GM23248 (cell line): Measurements from ENCODE around the gene DUS2. TPM values are rescaled to one million over a fixed set of nuclear protein-coding genes. Genes with fewer than 3 reads are reported as not detected.
"Not testable (repeated sequence)": the region's sequence is repeated elsewhere in the genome, so short reads cannot be mapped to it uniquely, and the experiment has no call there.

Experiments used
- DNase-seq: peaks from one replicate; pipeline ENCODE4 v3.0.0-alpha.2; 2015
- H2AFZ ChIP-seq: fragments of 200-600 bp; sonication (generic); 2 replicates; pipeline ENCODE4 v1.6.1; 2016; ENCODE audit warnings: antibody characterized with exemption
- H3F3A ChIP-seq: fragments of 200-600 bp; sonication (generic); 2 replicates; pipeline ENCODE4 v1.6.1; 2016; ENCODE audit warnings: mild to moderate bottlenecking, antibody characterized with exemption, mixed run types; ENCODE audit not compliant: insufficient read depth
- H3K27ac ChIP-seq: fragments of 200-600 bp; sonication (generic); 2 replicates; pipeline ENCODE4 v1.5.1; 2016; ENCODE audit warnings: mild to moderate bottlenecking
- H3K27me3 ChIP-seq: fragments of 200-600 bp; sonication (generic); replicated peaks from 2 replicates; pipeline ENCODE4 v1.6.1; 2016; ENCODE audit warnings: mild to moderate bottlenecking; ENCODE audit not compliant: insufficient read depth
- H3K36me3 ChIP-seq: fragments of 200-600 bp; sonication (generic); 2 replicates; pipeline ENCODE4 v1.6.1; 2016; ENCODE audit warnings: low read depth, mild to moderate bottlenecking
- H3K4me1 ChIP-seq: fragments of 200-600 bp; sonication (generic); 2 replicates; pipeline ENCODE4 v1.6.1; 2016; ENCODE audit warnings: mild to moderate bottlenecking; ENCODE audit not compliant: insufficient read depth
- H3K4me2 ChIP-seq: fragments of 200-600 bp; sonication (generic); one replicate; pipeline ENCODE4 v1.6.1; 2016; ENCODE audit warnings: mild to moderate bottlenecking; ENCODE audit not compliant: unreplicated experiment
- H3K4me3 ChIP-seq: fragments of 200-600 bp; sonication (generic); 2 replicates; pipeline ENCODE4 v1.5.1; 2016; ENCODE audit warnings: mild to moderate bottlenecking
- H3K79me2 ChIP-seq: fragments of 200-600 bp; sonication (generic); 2 replicates; pipeline ENCODE4 v1.6.1; 2016; ENCODE audit warnings: mild to moderate bottlenecking; ENCODE audit not compliant: insufficient read depth
- H3K9ac ChIP-seq: fragments of 200-600 bp; sonication (generic); 2 replicates; pipeline ENCODE4 v1.6.1; 2016; ENCODE audit warnings: mild to moderate bottlenecking
- H3K9me2 ChIP-seq: fragments of 200-600 bp; sonication (generic); 2 replicates; pipeline ENCODE4 v1.6.1; 2016; ENCODE audit warnings: mixed run types, mild to moderate bottlenecking, moderate library complexity; ENCODE audit not compliant: insufficient read depth
- H3K9me3 ChIP-seq: fragments of 200-600 bp; sonication (generic); one replicate; pipeline ENCODE4 v1.6.1; 2017; ENCODE audit warnings: low read depth
- H4K20me1 ChIP-seq: fragments of 200-600 bp; sonication (generic); 2 replicates; pipeline ENCODE4 v1.6.0; 2016; ENCODE audit not compliant: insufficient read depth
- EZH2 ChIP-seq: fragments of 200-600 bp; sonication (generic); IDR thresholded peaks from 2 replicates; pipeline ENCODE4 v1.6.1; 2018; ENCODE audit warnings: antibody characterized with exemption, mild to moderate bottlenecking; ENCODE audit not compliant: insufficient read depth, poor library complexity, severe bottlenecking
- EZH2phosphoT487 ChIP-seq: fragments of 200-600 bp; sonication (generic); IDR thresholded peaks from 2 replicates; pipeline ENCODE4 v1.6.1; 2018; ENCODE audit warnings: antibody characterized with exemption, moderate library complexity, mild to moderate bottlenecking, low read depth; ENCODE audit not compliant: insufficient read depth
- WGBS, 2 experiments: methylation state at CpG; one replicate each; pipeline ENCODE4 v1.1.6; 2015 to 2017; ENCODE audit warnings: low lambda C conversion rate in 2 of 2, low coverage in 1 of 2; ENCODE audit errors: missing lambda C conversion rate in 2 of 2; 5-methylcytosine and 5-hydroxymethylcytosine counted together
- in situ Hi-C: fragments of 300-500 bp; cut with MboI; formaldehyde crosslinking; loops from 2 replicates; pipeline ENCODE4 v1.15.0; 2020
- polyA plus RNA-seq: library from polyadenylated mRNA; unstranded; fragments of >200 nt; fragmentation: Nextera tagmentation; extraction: Ambion mirVana; gene quantifications from 2 replicates; pipeline ENCODE4 v1.2.1, GENCODE V29; 2016
- total RNA-seq: library from RNA; depleted of rRNA; stranded (reverse); fragments of >200 nt; shearing (Covaris generic); gene quantifications from 2 replicates; pipeline ENCODE4 v1.2.3, GENCODE V29; 2014

Gene DUS2
- total and polyA plus RNA-seq, 2 experiments from 2014 or later = 14.0 to 18.4 TPM

DNA sequence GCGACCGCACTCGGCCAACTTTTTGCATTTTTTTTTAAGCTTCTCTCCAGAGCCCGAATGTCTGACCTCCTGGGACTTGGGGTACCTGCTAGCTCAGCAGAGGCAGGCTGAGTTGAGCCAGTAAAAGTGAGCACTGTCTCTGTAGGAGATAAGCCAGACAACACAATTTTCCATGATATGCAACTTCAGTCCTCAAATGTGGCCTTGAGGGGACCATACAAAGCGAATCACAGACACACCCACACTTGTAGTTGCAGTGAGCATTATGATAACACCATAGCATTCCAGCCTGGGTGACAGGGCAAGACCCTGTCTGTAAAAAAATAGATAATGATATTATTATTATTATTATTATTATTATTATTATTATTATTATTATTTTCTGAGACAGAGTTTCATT, 26.4 kb upstream of the DUS2 start:
- no peak overlapping the region for H3K4me3 ChIP-seq
- H3K9ac ChIP-seq = no peak overlapping the region
- in situ Hi-C loops = no loop called here
- no peaks in the 10 kb centered on the region; the same call in 1 of the 2 replicates for H3K27me3 ChIP-seq
- H3K4me2 ChIP-seq = no peak overlapping the region
- no peak overlapping the region for H2AFZ ChIP-seq
- no peaks in the 10 kb centered on the region for H3F3A ChIP-seq
- H3K36me3 ChIP-seq = no peaks in the 10 kb centered on the region
- DNase-seq = no peak
- H3K27ac ChIP-seq = no peak overlapping the region
- no peaks in the 10 kb centered on the region for H3K79me2 ChIP-seq
- H3K9me3 ChIP-seq = no peaks in the 10 kb centered on the region
- H3K9me2 ChIP-seq = no peaks in the 10 kb centered on the region
- no peaks in the 10 kb centered on the region for H4K20me1 ChIP-seq
- 83 to 91% methylated on average over 5 of the region's 5 CpGs for WGBS, 2 experiments
- no peak for TF ChIP-seq EZH2
- no peak for TF ChIP-seq EZH2phosphoT487
- no peaks in the 10 kb centered on the region for H3K4me1 ChIP-seq

DNA sequence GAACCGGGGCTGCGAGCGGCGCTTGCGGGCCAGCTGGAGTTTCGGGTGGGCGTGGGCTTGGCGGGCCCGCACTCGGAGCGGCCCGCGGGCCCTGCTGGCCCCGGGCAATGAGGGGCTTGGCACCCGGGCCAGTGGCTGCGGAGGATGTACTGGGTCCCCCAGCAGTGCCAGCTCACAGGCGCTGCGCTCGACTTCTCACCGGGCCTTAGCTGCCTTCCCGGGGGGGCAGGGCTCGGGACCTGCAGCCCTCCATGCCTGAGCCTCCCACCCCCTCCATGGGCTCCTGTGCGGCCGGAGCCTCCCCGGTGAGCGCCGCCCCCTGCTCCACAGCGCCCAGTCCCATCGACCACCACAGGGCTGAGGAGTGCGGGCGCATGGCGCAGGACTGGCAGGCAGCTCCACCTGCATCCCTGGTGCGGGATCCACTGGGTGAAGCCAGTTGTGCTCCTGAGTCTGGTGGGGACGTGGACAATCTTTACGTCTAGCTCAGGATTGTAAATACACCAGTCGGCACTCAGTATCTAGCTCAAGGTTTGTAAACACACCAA, 24.8 kb upstream of the DUS2 start:
- in situ Hi-C loops, H3K4me2 ChIP-seq, DNase-seq, H4K20me1 ChIP-seq, H3K9me2 ChIP-seq, H3K27me3 ChIP-seq, H3K27ac ChIP-seq, H3K4me1 ChIP-seq, H3K4me3 ChIP-seq, H3K9me3 ChIP-seq, H3K9ac ChIP-seq, H3F3A ChIP-seq, H3K36me3 ChIP-seq, H3K79me2 ChIP-seq, H2AFZ ChIP-seq: not testable (repeated sequence)
- WGBS, 2 experiments = 94 to 96% methylated on average over 6 to 36 of the region's 36 CpGs

DNA sequence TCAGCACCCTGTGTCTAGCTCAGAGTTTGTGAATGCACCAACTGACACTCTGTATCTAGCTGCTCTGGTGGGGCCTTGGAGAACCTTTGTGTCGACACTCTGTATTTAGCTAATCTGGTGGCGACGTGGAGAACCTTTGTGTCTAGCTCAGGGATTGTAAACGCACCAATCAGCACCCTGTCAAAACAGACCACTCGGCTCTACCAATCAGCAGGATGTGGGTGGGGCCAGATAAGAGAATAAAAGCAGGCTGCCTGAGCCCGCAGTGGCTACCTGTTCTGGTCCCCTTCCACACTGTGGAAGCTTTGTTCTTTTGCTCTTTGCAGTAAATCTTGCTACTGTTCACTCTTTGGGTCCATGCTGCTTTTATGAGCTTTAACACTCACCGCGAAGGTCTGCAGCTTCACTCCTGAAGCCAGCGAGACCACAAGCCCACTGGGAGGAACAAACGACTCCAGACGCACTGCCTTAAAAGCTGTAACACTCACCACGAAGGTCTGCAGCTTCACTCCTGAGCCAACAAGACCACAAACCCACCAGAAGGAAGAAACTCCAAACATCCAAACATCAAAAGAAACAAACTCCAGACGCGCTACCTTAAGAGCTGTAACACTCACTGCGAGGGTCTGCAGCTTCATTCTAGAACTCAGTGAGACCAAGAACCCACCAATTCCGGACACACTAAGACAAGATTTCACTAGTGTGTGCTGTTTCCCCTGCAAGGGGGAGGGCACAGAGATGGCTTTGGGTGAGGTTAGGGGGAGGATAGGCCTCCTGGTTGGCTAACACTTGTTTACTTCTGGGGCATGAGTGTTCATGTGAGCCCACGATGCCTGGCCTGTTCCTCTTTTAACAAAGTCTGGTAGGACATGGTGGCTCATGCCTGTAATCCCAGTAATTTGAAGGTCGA, 24.1 kb upstream of the DUS2 start, which contains the start of gene DPEP2:
DPEP2 (minus strand) TSS at position 706 of the 910 bp plus-strand sequence. CDS start 6,272 bp downstream, outside the sequence.
- in situ Hi-C loops, H3K4me3 ChIP-seq, H3K4me2 ChIP-seq, H3K27me3 ChIP-seq, H3K36me3 ChIP-seq, H4K20me1 ChIP-seq, H3K4me1 ChIP-seq, H3K9me3 ChIP-seq, H3K9ac ChIP-seq, H3F3A ChIP-seq, H3K27ac ChIP-seq, H3K79me2 ChIP-seq, H2AFZ ChIP-seq, DNase-seq, H3K9me2 ChIP-seq: not testable (repeated sequence)
- WGBS, 2 experiments = 73 to 74% methylated on average over 18 of the region's 18 CpGs

DNA sequence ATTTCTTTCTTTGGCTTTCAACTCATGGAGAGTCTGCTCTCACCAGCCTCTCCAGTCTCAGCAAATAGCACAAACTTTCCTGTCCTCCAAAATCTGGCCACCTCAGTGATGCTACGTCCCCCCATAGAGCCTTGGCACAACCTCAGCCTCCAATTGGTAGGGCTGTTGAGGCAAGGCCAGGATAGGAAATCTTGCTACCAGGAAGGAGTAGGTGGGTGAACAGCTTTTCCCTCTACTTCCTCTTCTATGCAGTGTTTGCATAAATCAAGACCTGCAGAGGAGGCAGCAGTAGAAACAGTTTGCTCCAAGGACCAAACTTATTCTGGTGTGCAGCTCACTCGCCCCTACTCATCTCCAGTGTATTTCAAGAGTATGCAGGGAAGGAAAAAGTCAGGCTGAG, 23.1 kb upstream of the DUS2 start:
- no peaks in the 10 kb centered on the region for H3K9me2 ChIP-seq
- no peaks in the 10 kb centered on the region for H4K20me1 ChIP-seq
- DNase-seq = no peak
- no peak overlapping the region for H3K27ac ChIP-seq
- H3K4me2 ChIP-seq = no peak overlapping the region
- no peaks in the 10 kb centered on the region for H3K9me3 ChIP-seq
- in situ Hi-C loops = no loop called here
- H2AFZ ChIP-seq = no peak overlapping the region
- H3K9ac ChIP-seq = no peak overlapping the region
- no peaks in the 10 kb centered on the region for H3F3A ChIP-seq
- no peaks in the 10 kb centered on the region for H3K36me3 ChIP-seq
- no peaks in the 10 kb centered on the region for H3K79me2 ChIP-seq
- no peaks in the 10 kb centered on the region; the same call in 1 of the 2 replicates for H3K27me3 ChIP-seq
- no peak overlapping the region for H3K4me3 ChIP-seq
- 62 to 66% methylated on average over 2 of the region's 2 CpGs for WGBS, 2 experiments
- TF ChIP-seq EZH2phosphoT487 (no peak), EZH2 (no peak)
- no peaks in the 10 kb centered on the region for H3K4me1 ChIP-seq
